Esophagus squamous epithelium (tissue), 5 donors: Measurements from ENCODE around the gene XIRP2. TPM values are rescaled to one million over a fixed set of nuclear protein-coding genes. Genes with fewer than 3 reads are reported as not detected.

ENCODE experiments used
- DNase-seq: peaks from one replicate; lab custom pipeline; 2025; lab: John Stamatoyannopoulos, UW
- H3K27ac ChIP-seq, 4 donors: fragments of 200-600 bp; sonication (generic); one replicate each; pipeline ENCODE4 v1.5.1; 2016 to 2019; ENCODE audit warnings: mild to moderate bottlenecking in 1 of 4
- H3K27me3 ChIP-seq, 4 donors: fragments of 200-600 bp; sonication (generic); 1 replicate in 3 of 4; 2 replicates in 1 of 4; pipeline versions ENCODE4 v1.5.1 to v1.6.0; 2017 to 2021; ENCODE audit warnings: antibody characterized with exemption in 1 of 4
- H3K36me3 ChIP-seq, 3 donors: fragments of 200-600 bp; sonication (generic); one replicate each; pipeline ENCODE4 v1.5.1; 2016 to 2019
- H3K4me1 ChIP-seq, 3 donors: fragments of 200-600 bp; sonication (generic); one replicate each; pipeline ENCODE4 v1.5.1; 2017 to 2019
- H3K4me3 ChIP-seq, 4 donors: fragments of 200-600 bp; sonication (generic); 1 replicate in 3 of 4; 2 replicates in 1 of 4; pipeline ENCODE4 v1.5.1; 2016 to 2019; ENCODE audit warnings: mild to moderate bottlenecking in 2 of 4, moderate library complexity in 1 of 4
- H3K9me3 ChIP-seq, 3 donors: fragments of 200-600 bp; sonication (generic); one replicate each; pipeline ENCODE4 v1.5.1; 2016 to 2019
- CTCF ChIP-seq, 6 experiments: fragments of 450-650 bp in 4 of 6; fragments of 200-600 bp in 2 of 6; sonication (generic) in 2 of 6; IDR thresholded peaks; one replicate each; pipeline ENCODE4 v1.5.1; 2016 to 2019; ENCODE audit warnings: antibody characterized with exemption in 6 of 6, mild to moderate bottlenecking in 4 of 6, moderate library complexity in 4 of 6
- POLR2A ChIP-seq, 4 donors: fragments of 450-650 bp; IDR thresholded peaks; one replicate each; pipeline ENCODE4 v1.6.1; 2017; ENCODE audit warnings: antibody characterized with exemption in 4 of 4, mild to moderate bottlenecking in 4 of 4, moderate library complexity in 3 of 4
- WGBS, 2 donors: methylation state at CpG; one replicate each; pipeline ENCODE4 v1.1.5; 2018; 5-methylcytosine and 5-hydroxymethylcytosine counted together
- intact Hi-C: fragments of 100-400 bp; cut with DNase I; formaldehyde crosslinking; loops from one replicate; pipeline ENCODE4 v1.15.0; 2022
- total RNA-seq, 4 donors: library from RNA; depleted of rRNA; stranded (reverse); fragments of >200 nt; gene quantifications; one replicate each; pipeline ENCODE4 v1.1.0, GENCODE V29; 2016
- donor health status: DM: yes; HTN: yes; CAD: no.

The XIRP2 gene
- total RNA-seq, 4 donors from 2014 or later, result 0.03 TPM; not detected in 3

- H3K4me3 ChIP-seq, result no peak overlapping the region
- H3K4me1 ChIP-seq, result no peaks in the 10 kb centered on the region
- WGBS, 2 donors, result 32 to 45% methylated on average over 3 of the region's 3 CpGs
- no peaks in the 10 kb centered on the region for H3K27me3 ChIP-seq
- no peaks in the 10 kb centered on the region for H3K9me3 ChIP-seq
- no peaks in the 10 kb centered on the region for H3K36me3 ChIP-seq
- H3K27ac ChIP-seq, result no peak overlapping the region
- intact Hi-C loops, result no loop called here
- no peak for DNase-seq
- TF ChIP-seq POLR2A (IDR thresholded peaks at IDR 0.05) (no peak), CTCF (IDR thresholded peaks at IDR 0.05) (no peak)
Measured at GRCh38 chr2:166957686-166958085, 69.4 kb downstream of the XIRP2 start.

- Histone ChIP-seq H3K27me3 (no peaks in the 10 kb centered on the region), H3K4me3 (no peak overlapping the region), H3K27ac (no peak overlapping the region), H3K36me3 (no peaks in the 10 kb centered on the region), H3K9me3 (no peaks in the 10 kb centered on the region), H3K4me1 (no peaks in the 10 kb centered on the region)
- WGBS, 2 donors, result 45 to 60% methylated on average over 3 to 4 of the region's 4 CpGs
- intact Hi-C loops, result no loop called here
- no peak for TF ChIP-seq POLR2A (IDR thresholded peaks at IDR 0.05)
- no peak for TF ChIP-seq CTCF (IDR thresholded peaks at IDR 0.05)
- DNase-seq, result no peak
Measured at GRCh38 chr2:166958986-166959481, 70.8 kb downstream of the XIRP2 start.

- Histone ChIP-seq H3K27me3 (no peaks in the 10 kb centered on the region), H3K9me3 (no peaks in the 10 kb centered on the region), H3K27ac (no peak overlapping the region), H3K36me3 (no peaks in the 10 kb centered on the region), H3K4me1 (no peaks in the 10 kb centered on the region), H3K4me3 (no peak overlapping the region)
- no peak for TF ChIP-seq CTCF (IDR thresholded peaks at IDR 0.05)
- TF ChIP-seq POLR2A (IDR thresholded peaks at IDR 0.05), result no peak
- intact Hi-C loops, result no loop called here
- DNase-seq, result no peak
- WGBS, 2 donors, result 38 to 40% methylated on average over 1 of the region's 1 CpG
Measured at GRCh38 chr2:166959556-166959955, 71.3 kb downstream of the XIRP2 start.

- no peak for TF ChIP-seq CTCF (IDR thresholded peaks at IDR 0.05)
- DNase-seq, result no peak
- 38 to 45% methylated on average over 2 of the region's 2 CpGs for WGBS, 2 donors
- H3K4me3 ChIP-seq, result no peak overlapping the region
- no peaks in the 10 kb centered on the region for H3K36me3 ChIP-seq
- intact Hi-C loops, result no loop called here
- no peaks in the 10 kb centered on the region for H3K9me3 ChIP-seq
- H3K4me1 ChIP-seq, result no peaks in the 10 kb centered on the region
- no peak overlapping the region for H3K27ac ChIP-seq
- no peaks in the 10 kb centered on the region for H3K27me3 ChIP-seq
Measured at GRCh38 chr2:166960702-166961270, 72.5 kb downstream of the XIRP2 start.

- no peak for TF ChIP-seq CTCF (IDR thresholded peaks at IDR 0.05)
- no peak for TF ChIP-seq POLR2A (IDR thresholded peaks at IDR 0.05)
- WGBS, 2 donors, result 82 to 92% methylated on average over 1 of the region's 1 CpG
Measured at GRCh38 chr2:166961933-166962332, 73.7 kb downstream of the XIRP2 start.

More at GRCh38 chr2:166961933-166962332, 73.7 kb downstream of the XIRP2 start:
- Histone ChIP-seq H3K36me3 (no peaks in the 10 kb centered on the region), H3K9me3 (no peaks in the 10 kb centered on the region), H3K27ac (no peak overlapping the region), H3K4me1 (no peaks in the 10 kb centered on the region), H3K4me3 (no peak overlapping the region), H3K27me3 (no peaks in the 10 kb centered on the region)
- intact Hi-C loops, result no loop called here
- DNase-seq, result no peak
